ENCODE measurements around the gene SIPA1L3.

Gene SIPA1L3

DNA sequence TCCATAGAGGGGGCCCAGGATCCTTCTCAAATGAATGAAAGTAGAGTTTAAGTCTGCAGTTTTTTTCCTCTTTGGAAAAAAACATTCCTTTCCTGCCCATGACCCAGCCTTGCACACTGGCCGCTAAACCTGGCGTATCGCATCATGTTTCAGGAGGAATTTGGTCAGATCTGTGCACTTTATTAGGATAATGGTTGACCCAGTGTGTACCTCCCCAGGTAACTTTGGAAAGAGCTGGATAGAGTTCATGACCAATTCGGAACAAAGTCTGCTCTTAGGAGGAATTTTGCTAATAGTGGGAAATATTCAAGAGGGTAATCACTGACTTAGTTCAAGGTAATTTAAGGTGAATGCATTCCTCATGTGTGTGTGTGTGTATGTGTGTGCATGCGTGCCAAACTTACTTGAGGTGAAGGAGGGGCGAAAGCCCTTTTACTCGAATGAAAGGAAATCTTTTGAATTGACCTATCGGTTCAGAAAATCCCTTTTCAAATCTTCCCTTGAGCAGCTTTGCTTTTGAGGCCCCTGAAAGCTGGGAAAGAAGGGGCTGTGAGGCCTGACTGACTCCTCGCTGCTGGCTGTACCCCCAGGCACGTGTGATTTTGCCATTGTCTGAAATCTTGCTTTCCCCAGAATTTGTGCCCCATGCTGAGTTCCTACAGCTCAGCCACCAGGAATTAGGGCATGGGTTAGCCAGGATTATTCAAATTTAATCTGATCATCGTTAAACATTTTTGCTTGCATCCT is 46.3 kb downstream of the SIPA1L3 start:
- ChIA-PET POLR2A (no interaction called here), CTCF (interaction anchor here (0.6 to 2.2 kb wide), 6 partner anchors 12 to 189 kb away, joined by 3 to 6 read pairs (median 3); no protein-coding TSS in a partner anchor)
- Histone ChIP-seq H3K9me3 (ENCODE audit: control insufficient read depth, insufficient read depth, low read depth, low read length) (no peaks in the 10 kb centered on the region; the same call in 1 of the 2 replicates), H3K27ac (ENCODE audit: extremely low read depth, low read depth, low read length) (no peak overlapping the region; the same call in 1 of the 2 replicates), H3K36me3 (ENCODE audit: control insufficient read depth in 2 of 2, insufficient read depth in 1 of 2, low read length in 2 of 2) (peaks cover 0 to 11% of the 10 kb centered on the region in 2 experiments; a peak in 1 of 3 replicates), H3K4me3 (ENCODE audit: low read depth, low read length) (no peak overlapping the region), H3K4me1 (ENCODE audit: control insufficient read depth, insufficient read depth, low read length) (peaks cover 19% of the 10 kb centered on the region)
- TF ChIP-seq ZBTB10 (tag by site-specific recombination; IDR thresholded peaks at IDR 0.05): peak; percentile 38; the same call in 1 of the 2 replicates
- TF ChIP-seq, protein P1, sequence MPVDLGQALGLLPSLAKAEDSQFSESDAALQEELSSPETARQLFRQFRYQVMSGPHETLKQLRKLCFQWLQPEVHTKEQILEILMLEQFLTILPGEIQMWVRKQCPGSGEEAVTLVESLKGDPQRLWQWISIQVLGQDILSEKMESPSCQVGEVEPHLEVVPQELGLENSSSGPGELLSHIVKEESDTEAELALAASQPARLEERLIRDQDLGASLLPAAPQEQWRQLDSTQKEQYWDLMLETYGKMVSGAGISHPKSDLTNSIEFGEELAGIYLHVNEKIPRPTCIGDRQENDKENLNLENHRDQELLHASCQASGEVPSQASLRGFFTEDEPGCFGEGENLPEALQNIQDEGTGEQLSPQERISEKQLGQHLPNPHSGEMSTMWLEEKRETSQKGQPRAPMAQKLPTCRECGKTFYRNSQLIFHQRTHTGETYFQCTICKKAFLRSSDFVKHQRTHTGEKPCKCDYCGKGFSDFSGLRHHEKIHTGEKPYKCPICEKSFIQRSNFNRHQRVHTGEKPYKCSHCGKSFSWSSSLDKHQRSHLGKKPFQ (tag by site-specific recombination; IDR thresholded peaks at IDR 0.05): no peak
- TF ChIP-seq ZNF747 (tag by site-specific recombination; IDR thresholded peaks at IDR 0.05): no peak
- TF ChIP-seq, protein P2, sequence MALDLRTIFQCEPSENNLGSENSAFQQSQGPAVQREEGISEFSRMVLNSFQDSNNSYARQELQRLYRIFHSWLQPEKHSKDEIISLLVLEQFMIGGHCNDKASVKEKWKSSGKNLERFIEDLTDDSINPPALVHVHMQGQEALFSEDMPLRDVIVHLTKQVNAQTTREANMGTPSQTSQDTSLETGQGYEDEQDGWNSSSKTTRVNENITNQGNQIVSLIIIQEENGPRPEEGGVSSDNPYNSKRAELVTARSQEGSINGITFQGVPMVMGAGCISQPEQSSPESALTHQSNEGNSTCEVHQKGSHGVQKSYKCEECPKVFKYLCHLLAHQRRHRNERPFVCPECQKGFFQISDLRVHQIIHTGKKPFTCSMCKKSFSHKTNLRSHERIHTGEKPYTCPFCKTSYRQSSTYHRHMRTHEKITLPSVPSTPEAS (tag by site-specific recombination; IDR thresholded peaks at IDR 0.05): peak; percentile 62; the same call in 1 of the 2 replicates
- peak; percentile 83 for TF ChIP-seq GLIS1 (tag by site-specific recombination; IDR thresholded peaks at IDR 0.05)
- peak; percentile 41; the same call in 1 of the 2 replicates for TF ChIP-seq ZIC2 (tag by site-specific recombination; IDR thresholded peaks at IDR 0.05)
- peak; percentile 88 for TF ChIP-seq PRDM1 (tag by site-specific recombination; IDR thresholded peaks at IDR 0.05)
- peak; percentile 45; the same call in 1 of the 2 replicates for TF ChIP-seq IKZF3 (tag by site-specific recombination; IDR thresholded peaks at IDR 0.05)
- TF ChIP-seq, protein P3, sequence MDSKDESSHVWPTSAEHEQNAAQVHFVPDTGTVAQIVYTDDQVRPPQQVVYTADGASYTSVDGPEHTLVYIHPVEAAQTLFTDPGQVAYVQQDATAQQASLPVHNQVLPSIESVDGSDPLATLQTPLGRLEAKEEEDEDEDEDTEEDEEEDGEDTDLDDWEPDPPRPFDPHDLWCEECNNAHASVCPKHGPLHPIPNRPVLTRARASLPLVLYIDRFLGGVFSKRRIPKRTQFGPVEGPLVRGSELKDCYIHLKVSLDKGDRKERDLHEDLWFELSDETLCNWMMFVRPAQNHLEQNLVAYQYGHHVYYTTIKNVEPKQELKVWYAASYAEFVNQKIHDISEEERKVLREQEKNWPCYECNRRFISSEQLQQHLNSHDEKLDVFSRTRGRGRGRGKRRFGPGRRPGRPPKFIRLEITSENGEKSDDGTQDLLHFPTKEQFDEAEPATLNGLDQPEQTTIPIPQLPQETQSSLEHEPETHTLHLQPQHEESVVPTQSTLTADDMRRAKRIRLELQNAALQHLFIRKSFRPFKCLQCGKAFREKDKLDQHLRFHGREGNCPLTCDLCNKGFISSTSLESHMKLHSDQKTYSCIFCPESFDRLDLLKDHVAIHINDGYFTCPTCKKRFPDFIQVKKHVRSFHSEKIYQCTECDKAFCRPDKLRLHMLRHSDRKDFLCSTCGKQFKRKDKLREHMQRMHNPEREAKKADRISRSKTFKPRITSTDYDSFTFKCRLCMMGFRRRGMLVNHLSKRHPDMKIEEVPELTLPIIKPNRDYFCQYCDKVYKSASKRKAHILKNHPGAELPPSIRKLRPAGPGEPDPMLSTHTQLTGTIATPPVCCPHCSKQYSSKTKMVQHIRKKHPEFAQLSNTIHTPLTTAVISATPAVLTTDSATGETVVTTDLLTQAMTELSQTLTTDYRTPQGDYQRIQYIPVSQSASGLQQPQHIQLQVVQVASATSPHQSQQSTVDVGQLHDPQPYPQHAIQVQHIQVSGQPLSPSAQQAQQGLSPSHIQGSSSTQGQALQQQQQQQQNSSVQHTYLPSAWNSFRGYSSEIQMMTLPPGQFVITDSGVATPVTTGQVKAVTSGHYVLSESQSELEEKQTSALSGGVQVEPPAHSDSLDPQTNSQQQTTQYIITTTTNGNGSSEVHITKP (tag by site-specific recombination; IDR thresholded peaks at IDR 0.05): peak; percentile 84

DNA sequence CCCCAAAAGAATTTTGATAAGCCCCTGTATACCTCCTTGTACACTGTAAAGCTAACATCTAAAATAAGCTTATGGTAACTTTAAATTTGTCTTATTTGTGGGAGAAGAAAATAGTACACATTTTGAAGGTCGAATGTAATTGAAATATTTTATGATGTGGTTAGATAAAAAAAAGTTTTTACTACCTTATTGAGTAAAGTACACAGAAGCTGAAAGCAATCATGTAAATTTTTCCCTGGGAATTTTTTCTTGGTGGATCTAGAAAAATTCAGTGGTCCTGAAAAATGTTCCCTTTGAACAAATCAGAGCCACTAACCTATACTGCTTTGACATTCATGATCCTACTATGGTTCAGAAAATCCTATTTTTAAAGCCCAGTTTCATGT is 46.9 kb downstream of the SIPA1L3 start:
- ChIA-PET CTCF (interaction anchor here (0.6 to 2.2 kb wide), 7 partner anchors 13 to 280 kb away, joined by 3 to 6 read pairs (median 3); no protein-coding TSS in a partner anchor), POLR2A (no interaction called here)
- Histone ChIP-seq H3K9me3 (ENCODE audit: control insufficient read depth, insufficient read depth, low read depth, low read length) (peaks cover 2% of the 10 kb centered on the region; the same call in 1 of the 2 replicates), H3K4me3 (ENCODE audit: low read depth, low read length) (no peak overlapping the region), H3K4me1 (ENCODE audit: control insufficient read depth, insufficient read depth, low read length) (peaks cover 19% of the 10 kb centered on the region), H3K36me3 (ENCODE audit: control insufficient read depth in 2 of 2, insufficient read depth in 1 of 2, low read length in 2 of 2) (peaks cover 0 to 14% of the 10 kb centered on the region in 2 experiments; a peak in 1 of 3 replicates), H3K27ac (ENCODE audit: extremely low read depth, low read depth, low read length) (peak overlapping the region; percentile 8; the same call in 1 of the 2 replicates)
- no peak for TF ChIP-seq TSHZ1 (tag by site-specific recombination; IDR thresholded peaks at IDR 0.05; ENCODE audit: borderline replicate concordance)
- TF ChIP-seq PRDM6 (tag by site-specific recombination; IDR thresholded peaks at IDR 0.05): peak; percentile 86
- no peak for TF ChIP-seq ZNF391 (tag by site-specific recombination; IDR thresholded peaks at IDR 0.05; ENCODE audit: borderline replicate concordance, low read depth)
- TF ChIP-seq ZNF324 (tag by site-specific recombination; IDR thresholded peaks at IDR 0.05): no peak
- no peak for TF ChIP-seq ZNF785 (tag by site-specific recombination; IDR thresholded peaks at IDR 0.05)
- TF ChIP-seq, protein P4, sequence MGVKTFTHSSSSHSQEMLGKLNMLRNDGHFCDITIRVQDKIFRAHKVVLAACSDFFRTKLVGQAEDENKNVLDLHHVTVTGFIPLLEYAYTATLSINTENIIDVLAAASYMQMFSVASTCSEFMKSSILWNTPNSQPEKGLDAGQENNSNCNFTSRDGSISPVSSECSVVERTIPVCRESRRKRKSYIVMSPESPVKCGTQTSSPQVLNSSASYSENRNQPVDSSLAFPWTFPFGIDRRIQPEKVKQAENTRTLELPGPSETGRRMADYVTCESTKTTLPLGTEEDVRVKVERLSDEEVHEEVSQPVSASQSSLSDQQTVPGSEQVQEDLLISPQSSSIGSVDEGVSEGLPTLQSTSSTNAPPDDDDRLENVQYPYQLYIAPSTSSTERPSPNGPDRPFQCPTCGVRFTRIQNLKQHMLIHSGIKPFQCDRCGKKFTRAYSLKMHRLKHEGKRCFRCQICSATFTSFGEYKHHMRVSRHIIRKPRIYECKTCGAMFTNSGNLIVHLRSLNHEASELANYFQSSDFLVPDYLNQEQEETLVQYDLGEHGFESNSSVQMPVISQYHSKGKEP (tag by site-specific recombination; IDR thresholded peaks at IDR 0.05): 0 out of 2 replicates have a peak, but pooled peaks have one; percentile 17
